Measurements from ENCODE around the gene S1PR3.

Gene S1PR3

GRCh38 chr9:88954066-88954465, 37.2 kb upstream of the S1PR3 start:
- no peak for DNase-seq (ENCODE audit: low spot score)
- no peak for TF ChIP-seq CTCF (IDR thresholded peaks at IDR 0.05; ENCODE audit: extremely low read depth, insufficient read depth, missing control alignments)
- in situ Hi-C loops (cut with MboI; ENCODE audit: low pct_unique_long_range_greater_than_20kb, low sequenced_read_pairs, unreplicated experiment), result no loop called here

DNA sequence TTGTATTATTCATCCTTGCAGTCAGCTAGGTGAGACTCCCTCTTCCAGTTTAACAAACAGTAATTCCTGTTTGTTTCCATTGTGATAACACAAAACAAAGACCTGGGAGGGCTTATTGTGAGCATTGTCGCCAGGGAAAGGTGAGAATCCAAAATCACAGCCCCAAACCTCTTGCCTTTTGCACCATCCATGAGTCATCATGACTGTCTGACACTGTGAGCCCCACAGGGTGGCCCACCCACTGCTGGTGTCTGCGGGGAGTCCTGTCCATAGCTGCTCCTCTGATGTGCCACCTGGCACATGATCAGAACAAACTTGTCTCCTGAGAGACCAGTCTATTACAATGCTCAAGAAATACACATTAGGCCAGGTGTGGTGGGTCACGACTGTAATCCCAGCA, 33.7 kb upstream of the S1PR3 start:
- TF ChIP-seq CTCF (IDR thresholded peaks at IDR 0.05; ENCODE audit: extremely low read depth, insufficient read depth, missing control alignments), result no peak
- in situ Hi-C loops (cut with MboI; ENCODE audit: low pct_unique_long_range_greater_than_20kb, low sequenced_read_pairs, unreplicated experiment), result no loop called here
- no peak for DNase-seq (ENCODE audit: low spot score)

DNA sequence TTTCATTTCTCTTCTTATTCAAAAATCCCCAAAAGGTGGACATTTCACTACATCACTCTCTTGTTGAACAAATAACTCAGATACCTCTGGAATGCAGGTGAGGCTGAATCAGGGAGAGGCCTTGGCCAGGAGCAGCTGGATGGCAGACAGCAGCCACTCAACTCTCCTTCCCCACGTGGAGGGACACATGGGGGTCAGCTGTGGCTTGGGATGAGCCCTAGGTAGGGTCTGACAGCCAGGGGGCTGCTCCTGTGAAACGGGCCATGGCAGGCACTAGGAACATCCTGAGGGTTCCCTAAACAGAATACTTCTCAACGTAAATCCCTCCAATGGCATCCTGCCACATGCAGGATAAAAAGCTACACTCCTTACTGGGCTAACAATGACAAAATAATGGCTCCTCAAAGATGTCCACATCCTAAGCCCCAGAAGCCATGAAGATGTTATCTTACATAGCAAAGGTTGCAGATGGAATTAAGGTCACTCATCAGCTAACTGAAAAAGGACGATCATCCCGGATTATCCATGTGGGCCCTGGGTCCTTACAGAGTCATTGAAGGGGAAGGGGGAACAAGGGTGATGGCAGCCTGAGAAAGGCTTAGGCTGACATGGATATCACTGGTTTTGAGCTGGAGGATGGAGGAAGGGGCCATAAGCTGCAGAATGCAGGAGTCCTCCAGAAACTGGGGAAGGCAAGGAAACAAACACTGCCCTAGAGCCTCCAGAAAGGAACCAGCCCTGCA, 31.4 kb upstream of the S1PR3 start:
- no peak for TF ChIP-seq CTCF (IDR thresholded peaks at IDR 0.05; ENCODE audit: extremely low read depth, insufficient read depth, missing control alignments)
- in situ Hi-C loops (cut with MboI; ENCODE audit: low pct_unique_long_range_greater_than_20kb, low sequenced_read_pairs, unreplicated experiment), result no loop called here
- no peak for DNase-seq (ENCODE audit: low spot score)

DNA sequence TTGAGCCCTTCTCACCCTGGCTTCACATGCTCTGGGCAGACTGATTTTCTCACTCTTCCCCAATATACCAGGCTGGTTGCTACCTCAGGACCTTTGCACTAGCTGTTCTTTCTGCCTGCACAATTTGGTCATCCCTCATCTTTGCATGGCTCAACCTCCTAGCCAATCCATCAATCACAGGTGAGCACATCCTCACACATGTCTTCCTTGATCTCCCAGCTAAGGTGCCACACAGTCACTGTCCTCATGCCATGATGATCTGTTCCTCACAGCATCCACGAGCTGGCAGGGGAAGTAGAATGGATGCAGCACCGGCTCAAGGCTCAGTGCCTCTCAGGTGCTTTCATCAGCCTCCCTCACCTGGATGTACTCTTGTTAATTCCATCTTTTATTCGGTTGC, 30.6 kb upstream of the S1PR3 start:
- no peak for DNase-seq (ENCODE audit: low spot score)
- TF ChIP-seq CTCF (IDR thresholded peaks at IDR 0.05; ENCODE audit: extremely low read depth, insufficient read depth, missing control alignments), result no peak
- in situ Hi-C loops (cut with MboI; ENCODE audit: low pct_unique_long_range_greater_than_20kb, low sequenced_read_pairs, unreplicated experiment), result no loop called here

DNA sequence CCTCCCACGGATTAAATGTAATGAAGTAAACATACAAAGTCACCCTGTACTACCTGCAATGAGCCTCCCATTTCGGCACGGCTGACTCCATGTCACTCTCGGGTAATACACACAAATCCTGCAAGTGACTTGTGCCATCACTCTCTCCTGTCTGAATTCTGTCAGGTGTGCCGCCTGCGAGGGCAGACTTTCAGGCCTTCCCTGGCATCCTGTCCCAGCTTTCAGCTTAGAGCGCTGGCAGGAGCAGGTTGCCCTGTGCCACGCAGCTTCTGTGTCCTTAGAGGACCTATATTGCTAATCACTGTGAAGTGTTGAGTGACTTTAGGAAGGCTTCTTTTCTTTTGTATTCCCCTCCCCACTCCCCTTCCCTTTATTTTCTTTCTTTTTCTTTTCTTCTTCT, 25.8 kb upstream of the S1PR3 start:
- no peak for DNase-seq (ENCODE audit: low spot score)
- no peak for TF ChIP-seq CTCF (IDR thresholded peaks at IDR 0.05; ENCODE audit: extremely low read depth, insufficient read depth, missing control alignments)
- in situ Hi-C loops (cut with MboI; ENCODE audit: low pct_unique_long_range_greater_than_20kb, low sequenced_read_pairs, unreplicated experiment), result no loop called here

DNA sequence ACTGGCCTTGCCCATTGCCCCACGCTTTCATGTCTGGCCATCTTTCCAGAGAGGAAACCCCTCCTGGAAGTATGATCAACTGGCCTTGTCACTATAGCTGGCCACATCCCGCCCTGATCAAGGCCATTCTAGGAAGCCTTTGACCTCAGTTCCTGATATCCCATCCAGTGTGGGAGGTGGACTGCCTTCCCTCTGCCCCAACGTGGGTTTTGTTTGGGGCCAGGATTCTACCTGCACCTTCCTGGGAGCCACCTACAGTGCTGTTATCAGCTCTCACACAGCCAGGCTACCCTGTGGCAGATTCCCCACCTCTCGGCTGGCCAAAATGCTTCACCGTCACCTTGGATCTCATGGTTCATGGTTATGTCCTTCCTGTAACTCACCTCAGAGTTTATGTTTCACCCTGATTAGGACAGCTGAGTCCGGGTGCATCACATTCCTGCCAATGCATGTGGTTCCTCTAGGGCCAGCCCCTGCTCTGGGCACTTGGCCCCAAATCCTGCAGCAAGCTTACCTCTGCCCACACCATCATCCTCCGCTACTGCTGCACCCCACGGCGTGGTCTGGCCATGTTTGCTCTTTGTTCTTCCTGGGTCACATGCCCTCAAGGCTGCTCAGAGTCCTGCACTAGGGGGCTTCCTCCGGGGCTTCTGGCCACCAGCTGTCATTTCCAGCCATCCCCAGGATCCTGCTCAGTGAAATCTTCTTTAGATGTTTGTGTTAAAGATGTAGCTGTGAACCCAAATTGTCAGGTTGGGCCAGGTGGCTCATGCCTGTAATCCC, 24.2 kb upstream of the S1PR3 start:
- in situ Hi-C loops (cut with MboI; ENCODE audit: low pct_unique_long_range_greater_than_20kb, low sequenced_read_pairs, unreplicated experiment), result no loop called here
- TF ChIP-seq CTCF (IDR thresholded peaks at IDR 0.05; ENCODE audit: extremely low read depth, insufficient read depth, missing control alignments), result no peak
- no peak for DNase-seq (ENCODE audit: low spot score)
